ENCODE measurements around the gene DTL. TPM values are rescaled to one million over a fixed set of nuclear protein-coding genes. Genes with fewer than 3 reads are reported as not detected.

The DTL gene
- total RNA-seq, 4 donors from 2014 or later, result 2.0 to 9.2 (median 5.1) TPM

- intact Hi-C loops (cut with DNase I), result loop anchor here (5.0 kb wide), 2 partner anchors 217 to 292 kb away; no protein-coding TSS in a partner anchor
- H3K27ac ChIP-seq, result no peak overlapping the region
Observed at GRCh38 chr1:212074856-212075255, 39.3 kb downstream of the DTL start.

GRCh38 chr1:212077028-212077427 lies 41.5 kb downstream of the DTL start:
- no peak for DNase-seq
- H3K27me3 ChIP-seq, result no peaks in the 10 kb centered on the region
- H3K4me3 ChIP-seq, result no peak overlapping the region
- TF ChIP-seq POLR2A (IDR thresholded peaks at IDR 0.05) (no peak), CTCF (IDR thresholded peaks at IDR 0.05) (no peak)
- intact Hi-C loops (cut with DNase I), result no loop called here
- no peaks in the 10 kb centered on the region for H3K9me3 ChIP-seq
- no peaks in the 10 kb centered on the region for H3K4me1 ChIP-seq
- H3K36me3 ChIP-seq, result no peaks in the 10 kb centered on the region
- 42 to 59% methylated on average over 2 of the region's 2 CpGs for WGBS, 2 donors
- H3K27ac ChIP-seq, result no peak overlapping the region

More at GRCh38 chr1:212074856-212075255, 39.3 kb downstream of the DTL start:
- no peak for DNase-seq
- WGBS, 2 donors, result 69 to 72% methylated on average over 3 of the region's 3 CpGs
- Histone ChIP-seq H3K27me3 (no peaks in the 10 kb centered on the region), H3K4me3 (no peak overlapping the region), H3K4me1 (no peaks in the 10 kb centered on the region), H3K36me3 (no peaks in the 10 kb centered on the region), H3K9me3 (no peaks in the 10 kb centered on the region)
- TF ChIP-seq CTCF (IDR thresholded peaks at IDR 0.05), result no peak
- no peak for TF ChIP-seq POLR2A (IDR thresholded peaks at IDR 0.05)

DNA sequence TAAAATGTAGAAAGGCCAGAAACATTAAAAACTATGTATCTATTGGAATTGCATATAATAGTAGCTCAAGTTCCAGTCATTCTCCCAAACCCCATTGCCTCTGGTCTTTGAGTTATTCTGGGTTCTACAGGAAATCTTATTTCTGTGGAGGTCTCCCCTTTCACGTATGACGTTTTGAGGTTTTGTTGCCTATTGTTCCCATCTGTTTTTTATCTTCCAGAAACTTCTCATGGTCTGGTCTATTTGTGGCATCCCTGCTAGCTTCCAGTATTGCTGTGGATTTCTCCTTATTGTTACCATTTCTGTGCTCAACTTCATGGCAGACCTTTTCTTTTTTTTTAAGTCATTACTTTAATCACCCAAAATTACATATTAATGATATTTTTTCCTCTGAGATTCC lies 43.3 kb downstream of the DTL start:
- 81 to 83% methylated on average over 2 of the region's 2 CpGs for WGBS, 2 donors

DNA sequence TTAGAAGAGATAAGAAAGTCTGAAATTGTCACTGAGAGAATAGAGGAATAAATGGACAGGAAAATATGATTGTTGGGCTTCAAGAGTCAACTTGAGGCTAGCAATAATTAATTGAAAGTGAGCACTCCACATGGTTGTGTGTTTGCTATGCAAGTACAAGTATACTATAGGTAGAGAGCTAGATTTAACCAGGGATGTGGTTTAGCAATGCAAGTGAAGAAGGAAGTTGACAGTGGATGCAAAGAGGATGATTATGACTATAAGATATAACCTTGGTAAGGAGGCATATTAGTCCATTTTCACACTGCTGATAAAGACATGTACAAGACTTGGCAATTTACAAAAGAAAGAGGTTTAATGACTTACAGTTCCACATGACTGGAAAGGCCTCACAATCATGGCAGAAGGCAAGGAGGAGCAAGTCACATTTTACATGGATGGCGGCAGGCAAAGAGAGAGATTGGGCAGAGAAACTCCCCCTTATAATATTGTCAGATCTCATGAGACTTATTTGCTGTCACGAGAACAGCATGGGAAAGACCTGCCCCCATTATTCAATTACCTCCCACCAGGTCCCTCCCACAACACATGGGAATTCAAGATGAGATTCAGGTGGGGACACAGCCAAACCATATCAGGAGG lies 47.3 kb downstream of the DTL start:
- Histone ChIP-seq H3K27ac (no peak overlapping the region), H3K4me1 (peaks cover 0 to 4% (median under 1%) of the 10 kb centered on the region in 3 donors), H3K27me3 (no peaks in the 10 kb centered on the region), H3K36me3 (no peaks in the 10 kb centered on the region), H3K9me3 (no peaks in the 10 kb centered on the region), H3K4me3 (no peak overlapping the region)
- 91 to 93% methylated on average over 2 of the region's 2 CpGs for WGBS, 2 donors
- no peak for DNase-seq
- TF ChIP-seq CTCF (IDR thresholded peaks at IDR 0.05) (no peak), POLR2A (IDR thresholded peaks at IDR 0.05) (no peak)
- intact Hi-C loops (cut with DNase I), result no loop called here

More for the DNA sequence above, 43.3 kb downstream of the DTL start:
- Histone ChIP-seq H3K36me3 (no peaks in the 10 kb centered on the region), H3K4me3 (no peak overlapping the region), H3K9me3 (no peaks in the 10 kb centered on the region), H3K27ac (no peak overlapping the region), H3K27me3 (no peaks in the 10 kb centered on the region), H3K4me1 (no peaks in the 10 kb centered on the region)
- DNase-seq, result no peak
- intact Hi-C loops (cut with DNase I), result no loop called here
- TF ChIP-seq POLR2A (IDR thresholded peaks at IDR 0.05) (no peak), CTCF (IDR thresholded peaks at IDR 0.05) (no peak)

DNA sequence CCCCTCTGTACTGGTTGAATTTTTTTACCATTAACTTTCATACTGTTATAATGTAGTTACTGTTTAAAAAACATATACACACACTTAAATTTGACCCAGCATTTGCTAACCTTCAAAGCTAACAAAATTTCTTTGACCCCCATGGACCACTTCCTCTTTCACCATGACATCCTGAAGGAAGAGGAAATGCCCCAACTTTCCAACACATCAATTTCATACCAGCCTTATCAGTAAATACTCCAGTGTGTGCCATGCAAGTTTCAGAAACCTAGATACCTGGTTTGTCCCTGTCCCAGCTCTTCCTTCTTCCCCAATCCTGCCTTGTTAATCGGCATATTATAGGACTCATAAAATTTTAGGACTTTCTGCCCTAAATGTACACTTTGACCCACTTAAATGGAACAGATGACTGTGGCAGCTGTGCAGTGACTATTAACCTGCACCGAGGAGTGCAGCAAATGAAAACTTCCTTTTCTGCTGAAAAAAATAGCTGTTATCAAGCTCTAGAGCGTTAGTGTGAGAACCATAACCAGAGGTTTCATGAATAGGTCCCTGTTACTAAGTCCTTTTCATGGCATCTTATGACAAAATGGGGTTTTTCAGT lies 54.1 kb downstream of the DTL start:
- TF ChIP-seq CTCF (IDR thresholded peaks at IDR 0.05) (no peak), POLR2A (IDR thresholded peaks at IDR 0.05) (no peak)
- Histone ChIP-seq H3K36me3 (no peaks in the 10 kb centered on the region), H3K27ac (no peak overlapping the region), H3K4me1 (peaks cover 11 to 17% (median 11%) of the 10 kb centered on the region in 3 donors), H3K4me3 (no peak overlapping the region), H3K27me3 (no peaks in the 10 kb centered on the region), H3K9me3 (no peaks in the 10 kb centered on the region)
- intact Hi-C loops (cut with DNase I), result no loop called here
- no peak for DNase-seq
- WGBS, 2 donors, result 73 to 78% methylated on average over 3 of the region's 3 CpGs
